Testis (tissue), 2 donors: ENCODE measurements around the gene PTEN.

Experiments
- CTCF ChIP-seq, 3 experiments: fragments of 450-650 bp in 2 of 3; fragments of 200-600 bp in 1 of 3; sonication (generic) in 1 of 3; IDR thresholded peaks; one replicate each; pipeline ENCODE4 v1.5.1; 2016 to 2019; ENCODE audit warnings: antibody characterized with exemption in 3 of 3, mild to moderate bottlenecking in 2 of 3, moderate library complexity in 1 of 3
- POLR2A ChIP-seq: fragments of 450-650 bp; IDR thresholded peaks from one replicate; pipeline ENCODE4 v1.6.1; 2017; ENCODE audit warnings: antibody characterized with exemption, mild to moderate bottlenecking, moderate library complexity

GRCh38 chr10:88008866-88009470, 145.5 kb downstream of the PTEN start:
- TF ChIP-seq POLR2A: no peak
- TF ChIP-seq CTCF (IDR thresholded peaks at IDR 0.05): no peak
